ENCODE results near the gene PTPRA. TPM values are rescaled to one million over a fixed set of nuclear protein-coding genes. Genes with fewer than 3 reads are reported as not detected.
A peak's percentile ranks its signal among the peaks of the same experiment; 100 is the strongest.

Gene PTPRA
- total RNA-seq, 2 donors from 2014 or later = 52.4 to 58.7 TPM

DNA sequence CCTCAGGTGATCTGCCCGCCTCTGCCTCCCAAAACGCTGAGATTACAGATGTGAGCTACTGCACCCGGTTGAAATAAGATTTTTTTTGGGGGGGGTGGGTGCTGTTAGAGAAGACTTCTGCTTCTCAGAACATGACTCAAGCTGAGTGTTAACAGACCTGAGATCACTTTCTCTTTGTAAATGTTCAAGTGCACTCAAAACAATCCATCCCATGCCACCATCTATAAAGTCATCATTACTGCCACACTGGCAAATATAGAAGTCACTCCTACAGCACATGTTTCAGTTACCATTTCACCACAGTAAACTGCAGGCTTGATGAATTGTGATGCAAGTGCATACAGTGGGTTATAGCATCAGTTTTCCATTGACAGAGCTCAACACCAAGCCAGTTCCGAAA, 23.8 kb upstream of the PTPRA start:
- no peak overlapping the region for H3K27ac Mint-ChIP-seq
- WGBS, 2 experiments (ENCODE audit: insufficient coverage in 1 of 2, insufficient read length in 1 of 2) = 94 to 100% methylated on average over 1 to 4 of the region's 4 CpGs

DNA sequence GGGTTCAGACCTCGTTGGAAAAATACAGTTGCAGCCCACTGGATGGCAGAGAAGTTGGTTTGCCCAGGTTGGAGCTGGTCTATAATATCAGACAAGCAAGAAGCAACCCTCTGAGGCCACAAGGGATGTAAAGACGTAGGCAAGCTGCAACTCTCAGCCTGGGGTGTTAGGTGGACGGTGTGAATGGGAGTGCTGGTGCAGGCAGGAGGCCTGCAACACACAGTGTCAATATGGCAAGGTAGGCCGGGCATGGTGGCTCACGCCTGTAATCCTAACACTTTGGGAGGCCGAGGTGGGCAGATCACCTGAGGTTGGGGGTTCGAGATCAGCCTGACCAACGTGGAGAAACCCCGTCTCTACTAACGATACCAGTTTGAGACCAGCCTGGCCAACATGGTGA, 22.2 kb upstream of the PTPRA start:
- TF ChIP-seq, protein P1, sequence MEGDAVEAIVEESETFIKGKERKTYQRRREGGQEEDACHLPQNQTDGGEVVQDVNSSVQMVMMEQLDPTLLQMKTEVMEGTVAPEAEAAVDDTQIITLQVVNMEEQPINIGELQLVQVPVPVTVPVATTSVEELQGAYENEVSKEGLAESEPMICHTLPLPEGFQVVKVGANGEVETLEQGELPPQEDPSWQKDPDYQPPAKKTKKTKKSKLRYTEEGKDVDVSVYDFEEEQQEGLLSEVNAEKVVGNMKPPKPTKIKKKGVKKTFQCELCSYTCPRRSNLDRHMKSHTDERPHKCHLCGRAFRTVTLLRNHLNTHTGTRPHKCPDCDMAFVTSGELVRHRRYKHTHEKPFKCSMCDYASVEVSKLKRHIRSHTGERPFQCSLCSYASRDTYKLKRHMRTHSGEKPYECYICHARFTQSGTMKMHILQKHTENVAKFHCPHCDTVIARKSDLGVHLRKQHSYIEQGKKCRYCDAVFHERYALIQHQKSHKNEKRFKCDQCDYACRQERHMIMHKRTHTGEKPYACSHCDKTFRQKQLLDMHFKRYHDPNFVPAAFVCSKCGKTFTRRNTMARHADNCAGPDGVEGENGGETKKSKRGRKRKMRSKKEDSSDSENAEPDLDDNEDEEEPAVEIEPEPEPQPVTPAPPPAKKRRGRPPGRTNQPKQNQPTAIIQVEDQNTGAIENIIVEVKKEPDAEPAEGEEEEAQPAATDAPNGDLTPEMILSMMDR (conservative IDR thresholded peaks at IDR 0.05) = no peak
- Histone ChIP-seq H3K36me3 (ENCODE audit: control insufficient read depth, insufficient read depth, low read length) (no peaks in the 10 kb centered on the region), H3K4me3 (ENCODE audit: low read length) (no peak overlapping the region), H3K27me3 (ENCODE audit: control insufficient read depth, insufficient read depth, low read length, poor library complexity, severe bottlenecking) (no peaks in the 10 kb centered on the region), H3K27ac (ENCODE audit: low read depth, low read length) (no peak overlapping the region), H3K4me1 (ENCODE audit: control insufficient read depth, insufficient read depth, low read length) (no peaks in the 10 kb centered on the region), H3K9ac (ENCODE audit: extremely low read depth, low read length, poor library complexity, severe bottlenecking) (no peak overlapping the region), H3K9me3 (ENCODE audit: control insufficient read depth, low read length) (no peaks in the 10 kb centered on the region)
- no peak overlapping the region for H3K27ac Mint-ChIP-seq
- DNase-seq = peak; percentile 22
- no peak overlapping the region for H3K4me3 Mint-ChIP-seq
- peaks cover 5% of the 10 kb centered on the region for H3K4me1 Mint-ChIP-seq
- no peaks in the 10 kb centered on the region for H3K27me3 Mint-ChIP-seq (ENCODE audit: insufficient read depth)
- H3K36me3 Mint-ChIP-seq (ENCODE audit: low read depth) = peaks cover 3% of the 10 kb centered on the region
- no peaks in the 10 kb centered on the region for H3K9me3 Mint-ChIP-seq
- 88 to 95% methylated on average over 9 to 10 of the region's 10 CpGs for WGBS, 2 experiments (ENCODE audit: insufficient coverage in 1 of 2, insufficient read length in 1 of 2)

More for the DNA sequence above, 23.8 kb upstream of the PTPRA start:
- Histone ChIP-seq H3K27ac (ENCODE audit: low read depth, low read length) (no peak overlapping the region), H3K4me1 (ENCODE audit: control insufficient read depth, insufficient read depth, low read length) (no peaks in the 10 kb centered on the region), H3K4me3 (ENCODE audit: low read length) (no peak overlapping the region), H3K9me3 (ENCODE audit: control insufficient read depth, low read length) (no peaks in the 10 kb centered on the region), H3K9ac (ENCODE audit: extremely low read depth, low read length, poor library complexity, severe bottlenecking) (no peak overlapping the region), H3K27me3 (ENCODE audit: control insufficient read depth, insufficient read depth, low read length, poor library complexity, severe bottlenecking) (no peaks in the 10 kb centered on the region), H3K36me3 (ENCODE audit: control insufficient read depth, insufficient read depth, low read length) (no peaks in the 10 kb centered on the region)
- TF ChIP-seq, protein P1 (conservative IDR thresholded peaks at IDR 0.05) = no peak
- peaks cover 3% of the 10 kb centered on the region for H3K36me3 Mint-ChIP-seq (ENCODE audit: low read depth)
- no peak overlapping the region for H3K4me3 Mint-ChIP-seq
- H3K27me3 Mint-ChIP-seq (ENCODE audit: insufficient read depth) = no peaks in the 10 kb centered on the region
- H3K9me3 Mint-ChIP-seq = no peaks in the 10 kb centered on the region
- DNase-seq = no peak
- peaks cover 5% of the 10 kb centered on the region for H3K4me1 Mint-ChIP-seq

DNA sequence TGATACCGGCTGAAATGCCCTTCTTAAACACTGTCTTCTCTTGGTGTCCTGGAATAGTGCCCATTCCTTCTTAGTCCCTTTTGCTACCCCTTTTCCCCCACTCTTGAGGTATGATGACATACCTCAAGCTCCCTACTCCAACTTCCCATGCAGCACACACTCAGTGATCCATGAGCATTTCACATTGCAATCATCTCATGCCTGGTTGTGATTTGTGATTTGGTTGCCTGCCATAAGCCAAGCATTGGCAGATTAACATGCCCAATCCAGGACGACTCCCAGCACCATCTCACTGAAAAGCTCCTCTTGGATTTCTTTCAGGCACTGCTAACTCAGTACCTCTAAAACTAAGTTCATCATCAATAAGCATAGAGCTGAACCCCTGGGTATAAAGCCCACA, 14.7 kb upstream of the PTPRA start:
- H3K9me3 Mint-ChIP-seq = no peaks in the 10 kb centered on the region

More for the DNA sequence above, 14.7 kb upstream of the PTPRA start:
- Mint-ChIP-seq H3K36me3 (ENCODE audit: low read depth) (peaks cover 6% of the 10 kb centered on the region), H3K27ac (no peak overlapping the region), H3K27me3 (ENCODE audit: insufficient read depth) (no peaks in the 10 kb centered on the region), H3K4me1 (no peaks in the 10 kb centered on the region), H3K4me3 (no peak overlapping the region)
- H3K27ac ChIP-seq (ENCODE audit: low read depth, low read length) = no peak overlapping the region
- no peaks in the 10 kb centered on the region for H3K27me3 ChIP-seq (ENCODE audit: control insufficient read depth, insufficient read depth, low read length, poor library complexity, severe bottlenecking)
- no peak overlapping the region for H3K9ac ChIP-seq (ENCODE audit: extremely low read depth, low read length, poor library complexity, severe bottlenecking)
- 90 to 100% methylated on average over 1 to 2 of the region's 2 CpGs for WGBS, 2 experiments (ENCODE audit: insufficient coverage in 1 of 2, insufficient read length in 1 of 2)
- no peak overlapping the region for H3K4me3 ChIP-seq (ENCODE audit: low read length)
- H3K36me3 ChIP-seq (ENCODE audit: control insufficient read depth, insufficient read depth, low read length) = no peaks in the 10 kb centered on the region
- TF ChIP-seq, protein P1 (conservative IDR thresholded peaks at IDR 0.05) = no peak
- H3K9me3 ChIP-seq (ENCODE audit: control insufficient read depth, low read length) = no peaks in the 10 kb centered on the region
- H3K4me1 ChIP-seq (ENCODE audit: control insufficient read depth, insufficient read depth, low read length) = no peaks in the 10 kb centered on the region
- no peak for DNase-seq

Measured in endodermal cell (in vitro differentiated cells).